ENCODE data around the gene FBXO39.
"Not testable (repeated sequence)": the region's sequence is repeated elsewhere in the genome, so short reads cannot be mapped to it uniquely, and the experiment has no call there.

FBXO39 gene

DNA sequence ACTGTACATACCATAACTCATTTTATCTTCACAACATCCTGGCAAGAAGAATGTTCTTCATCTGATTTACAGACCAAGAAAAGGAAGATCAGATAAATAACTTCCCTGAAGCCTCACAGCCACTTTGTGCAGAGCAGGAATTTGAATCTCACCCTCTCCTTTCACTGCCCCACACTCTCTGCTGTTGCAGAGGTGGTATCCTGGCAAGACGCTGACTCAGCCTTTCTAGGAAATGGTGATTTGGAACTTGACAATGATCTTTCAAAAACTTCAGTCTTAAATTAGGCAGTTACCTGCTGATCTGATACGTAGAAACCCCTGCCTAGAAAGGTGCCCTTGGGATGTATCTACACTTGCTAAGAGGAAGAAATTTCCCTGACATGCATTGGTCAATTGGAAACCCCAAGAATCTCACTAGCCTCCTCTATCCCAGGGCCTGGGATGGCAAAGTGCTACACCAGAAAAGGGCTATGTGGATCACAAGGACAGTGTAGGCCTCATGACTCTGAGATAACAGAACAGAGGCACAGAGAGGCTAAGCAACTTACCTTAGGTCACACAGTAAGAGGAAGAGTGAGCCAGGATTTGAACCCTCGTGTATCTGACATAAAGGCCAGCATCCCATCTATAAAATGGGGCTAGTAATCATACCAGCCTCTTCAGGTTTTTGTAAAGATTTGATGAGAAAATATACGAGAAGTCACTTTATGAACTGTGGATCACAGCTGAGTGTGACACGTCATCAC, 17.9 kb downstream of the FBXO39 start:
- no peak for DNase-seq

GRCh38 chr17:6796017-6796886, 20.2 kb downstream of the FBXO39 start:
- DNase-seq = no peak

GRCh38 chr17:6796887-6797490, 21.0 kb downstream of the FBXO39 start:
- no peak for DNase-seq

GRCh38 chr17:6797718-6798351, 21.8 kb downstream of the FBXO39 start:
- no peak for DNase-seq

- no peak for DNase-seq
Measured at GRCh38 chr17:6799738-6800137, 23.7 kb downstream of the FBXO39 start.

DNA sequence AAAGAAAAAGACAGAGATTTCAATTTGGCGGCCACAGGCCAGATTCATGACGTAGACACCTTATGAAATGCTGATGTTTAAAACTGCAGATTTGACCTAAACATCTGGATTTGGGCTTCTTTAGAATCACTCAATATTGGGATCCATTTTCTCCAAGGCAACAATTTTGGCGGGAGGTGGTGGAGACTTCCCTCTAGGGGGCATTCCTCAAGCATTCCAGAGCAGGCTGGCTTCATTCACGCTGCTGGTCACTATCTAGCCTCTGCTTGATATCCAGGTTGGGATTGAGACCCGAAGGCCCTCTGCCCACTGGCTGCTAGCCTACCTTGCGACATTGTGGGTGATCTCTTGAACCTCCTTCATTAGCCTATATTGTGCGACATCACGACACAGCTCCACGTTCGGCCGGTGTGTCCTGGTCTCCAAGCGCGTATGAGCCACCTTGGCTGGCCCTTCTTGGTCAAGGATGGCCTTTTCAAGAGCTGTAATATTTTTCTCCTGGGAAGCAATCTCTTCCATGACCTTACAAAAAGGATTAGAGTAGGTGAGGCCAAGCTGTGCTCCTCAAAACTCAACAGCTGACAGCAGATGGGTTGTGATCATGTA, 24.5 kb downstream of the FBXO39 start:
- no peak for DNase-seq

DNA sequence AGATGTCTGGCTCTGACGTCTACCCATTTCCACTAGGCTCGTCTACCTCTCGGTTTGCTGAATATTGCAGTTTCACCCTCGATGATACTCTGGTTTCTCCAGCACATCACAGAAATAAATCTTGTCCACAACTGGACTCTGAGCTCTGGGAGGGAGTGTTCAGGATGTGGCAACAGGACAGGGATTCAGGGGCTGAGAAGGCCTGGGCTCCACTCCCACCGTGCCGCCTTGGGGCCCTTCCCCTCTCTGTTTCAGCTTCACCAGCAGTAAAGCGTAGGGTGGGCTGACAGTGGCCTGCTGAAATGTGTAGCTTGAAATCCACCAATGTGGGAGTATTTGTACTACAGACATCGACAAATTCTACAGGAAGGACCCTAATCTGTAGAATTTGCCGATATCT, 35.5 kb downstream of the FBXO39 start:
- DNase-seq = no peak

- DNase-seq = no peak
Measured at GRCh38 chr17:6812295-6812694, 36.3 kb downstream of the FBXO39 start.

- DNase-seq = no peak
Measured at GRCh38 chr17:6815775-6816174, 39.8 kb downstream of the FBXO39 start.

- DNase-seq = not testable (repeated sequence)
Measured at GRCh38 chr17:6816368-6816767, 40.4 kb downstream of the FBXO39 start.

DNA sequence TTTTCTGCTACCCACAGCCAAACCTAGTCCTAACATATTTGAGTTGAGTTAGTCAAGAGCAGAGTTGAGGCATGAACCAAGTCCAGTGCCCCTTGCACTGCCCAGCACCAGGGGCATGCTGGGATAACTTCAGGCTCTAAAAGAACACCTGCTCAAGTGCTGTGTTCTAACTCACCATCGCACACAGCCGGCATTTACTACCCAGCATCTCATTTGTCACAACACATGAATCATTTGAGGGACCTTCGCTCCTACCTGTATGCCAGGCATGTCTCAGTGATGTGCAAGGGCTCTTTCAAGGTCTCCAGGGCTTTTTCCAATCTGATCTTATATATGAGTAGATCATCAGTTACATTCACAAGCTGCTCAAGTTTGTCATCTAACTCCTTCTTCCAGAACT, 42.9 kb downstream of the FBXO39 start:
- DNase-seq = no peak

DNA sequence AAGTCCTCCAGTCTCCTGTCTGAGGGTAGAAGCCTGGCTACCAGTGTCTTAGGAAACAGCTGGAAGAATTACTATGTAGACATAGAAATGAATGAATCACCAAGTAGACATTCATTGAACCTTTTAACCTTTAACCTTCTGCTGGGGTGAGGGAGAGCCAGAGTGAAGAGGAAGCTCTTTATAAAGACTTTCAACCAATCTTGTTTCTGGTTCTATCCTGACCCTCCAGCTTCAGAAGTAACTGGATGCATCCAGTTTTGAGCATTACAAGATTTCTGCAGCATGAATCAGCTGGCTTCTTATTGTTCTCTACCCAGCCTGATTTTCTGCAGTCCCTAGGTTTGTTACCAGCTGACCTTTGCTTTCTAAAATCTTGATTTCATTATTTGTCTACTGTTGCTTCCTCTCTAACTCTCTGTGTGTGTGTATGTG, 47.0 kb downstream of the FBXO39 start:
- DNase-seq = no peak

DNA sequence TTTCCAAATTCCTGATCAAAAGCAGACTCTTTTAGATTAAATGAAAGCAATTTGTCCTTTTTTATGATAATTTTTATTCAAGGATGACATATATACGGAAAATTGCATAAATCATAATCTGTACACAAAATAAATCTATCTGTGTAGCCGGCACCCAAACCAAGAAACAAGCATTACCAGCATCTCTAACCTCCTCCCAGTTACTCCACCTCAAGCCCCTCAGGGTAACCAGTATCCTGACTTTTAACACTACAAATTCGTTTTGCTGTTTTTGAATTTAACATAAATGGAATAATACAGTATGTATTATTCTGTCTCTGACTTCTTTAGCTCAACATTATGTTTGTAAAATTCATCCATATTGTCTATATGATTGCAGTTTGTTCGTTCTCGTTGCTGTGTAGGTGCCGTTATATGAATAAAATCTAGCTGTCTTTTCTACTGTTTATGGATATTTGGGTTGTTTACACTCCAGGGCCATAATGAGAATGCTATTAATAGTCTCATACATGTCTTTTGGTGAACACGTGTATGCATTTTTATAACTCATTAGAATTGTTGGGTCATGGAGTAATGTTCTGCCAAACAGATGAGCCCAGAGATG, 54.5 kb downstream of the FBXO39 start:
- no peak for DNase-seq

DNA sequence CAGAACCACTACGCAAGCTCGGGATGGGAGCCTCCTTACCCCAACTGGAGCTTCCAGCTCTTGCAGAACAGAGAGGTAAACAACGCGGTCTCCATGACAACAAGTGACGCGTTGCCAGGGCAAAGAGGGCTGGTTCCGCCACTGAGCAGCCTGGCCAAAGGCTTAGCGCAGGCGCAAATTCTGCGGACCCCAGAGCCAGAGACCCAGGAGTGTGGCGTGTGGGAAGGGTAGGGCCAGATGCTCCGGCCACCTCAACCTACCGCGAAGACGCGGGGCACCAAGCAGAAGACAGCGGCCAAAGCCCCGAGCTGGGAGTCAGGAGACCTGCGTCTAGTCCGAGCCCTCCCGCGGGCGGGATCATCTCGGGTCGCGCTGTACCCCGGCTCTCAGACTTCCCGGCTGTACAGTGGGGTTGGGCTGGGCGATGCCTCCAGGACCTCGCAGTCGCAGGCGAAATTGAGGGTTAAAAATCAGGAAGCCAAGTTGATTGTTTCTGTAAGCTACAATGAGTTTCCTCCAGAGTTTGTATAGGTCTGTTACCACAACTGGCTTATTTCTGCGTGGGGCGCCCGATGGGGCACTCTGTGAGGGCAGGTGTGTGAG, 55.7 kb downstream of the FBXO39 start, which contains the start of gene TEKT1:
Gene TEKT1 (minus strand): TSS at position 69 of the 603 bp plus-strand sequence. CDS start 1,353 bp downstream, outside the sequence.
- peak; percentile 70 for DNase-seq
